ENCODE measurements around the gene NDUFS5.

- TF ChIP-seq CTCF (IDR thresholded peaks at IDR 0.05): no peak
- no peak for TF ChIP-seq POLR2A (IDR thresholded peaks at IDR 0.05)
Measured at GRCh38 chr1:39016604-39017171, 9.5 kb upstream of the NDUFS5 start.
